Testis (tissue), 3 donors: ENCODE data around the gene OTOA. TPM values are rescaled to one million over a fixed set of nuclear protein-coding genes. Genes with fewer than 3 reads are reported as not detected.
"Not testable (repeated sequence)": the region's sequence is repeated elsewhere in the genome, so short reads cannot be mapped to it uniquely, and the experiment has no call there.

Experiments used
- DNase-seq: peaks from one replicate; pipeline ENCODE4 v3.0.0-alpha.2; 2019
- H3K27ac ChIP-seq, 2 donors: fragments of 200-600 bp; sonication (generic); one replicate each; pipeline ENCODE4 v1.5.1; 2019
- H3K27me3 ChIP-seq: fragments of 200-600 bp; sonication (generic); one replicate; pipeline ENCODE4 v1.5.1; 2019
- H3K36me3 ChIP-seq: fragments of 200-600 bp; sonication (generic); one replicate; pipeline ENCODE4 v1.5.1; 2017; ENCODE audit warnings: low read depth; ENCODE audit errors: missing control alignments
- H3K4me1 ChIP-seq: fragments of 200-600 bp; sonication (generic); one replicate; pipeline ENCODE4 v1.5.1; 2019
- H3K4me3 ChIP-seq, 2 donors: fragments of 200-600 bp; sonication (generic); one replicate each; pipeline ENCODE4 v1.5.1; 2017 to 2019
- H3K9me3 ChIP-seq: fragments of 200-600 bp; sonication (generic); one replicate; pipeline ENCODE4 v1.5.1; 2017
- POLR2A ChIP-seq: fragments of 450-650 bp; IDR thresholded peaks from one replicate; pipeline ENCODE4 v1.6.1; 2017; ENCODE audit warnings: antibody characterized with exemption, mild to moderate bottlenecking, moderate library complexity
- WGBS, 2 donors: methylation state at CpG; one replicate each; pipeline ENCODE4 v1.1.5; 2018; 5-methylcytosine and 5-hydroxymethylcytosine counted together
- intact Hi-C: fragments of 100-400 bp; cut with DNase I; formaldehyde crosslinking; loops from one replicate; pipeline ENCODE4 v1.15.1; 2023; ENCODE audit warnings: low total_unique reads
- polyA plus RNA-seq: library from polyadenylated mRNA; stranded (reverse); fragments of 350-450 nt; fragmentation: Illumina TruSeq; extraction: RNeasy Lipid Tissue Mini Kit (QIAGEN cat#74804); gene quantifications from one replicate; pipeline ENCODE4 v1.2.3, GENCODE V29; 2014; ENCODE audit warnings: low read depth, low replicate concordance; ENCODE audit not compliant: insufficient read depth
- total RNA-seq, 2 donors: library from RNA; depleted of rRNA; stranded (reverse); fragments of >200 nt; gene quantifications; one replicate each; pipeline ENCODE4 v1.2.3, GENCODE V29; 2016
- TF ChIP-seq, protein P1 (sequence below), 3 experiments: fragments of 450-650 bp in 2 of 3; fragments of 200-600 bp in 1 of 3; sonication (generic) in 1 of 3; IDR thresholded peaks; one replicate each; pipeline ENCODE4 v1.5.1; 2016 to 2019; ENCODE audit warnings: antibody characterized with exemption in 3 of 3, mild to moderate bottlenecking in 2 of 3, moderate library complexity in 1 of 3

Gene OTOA
- total and polyA plus RNA-seq, 3 donors from 2014 or later: 6.5 to 19.7 (median 11.2) TPM

DNA sequence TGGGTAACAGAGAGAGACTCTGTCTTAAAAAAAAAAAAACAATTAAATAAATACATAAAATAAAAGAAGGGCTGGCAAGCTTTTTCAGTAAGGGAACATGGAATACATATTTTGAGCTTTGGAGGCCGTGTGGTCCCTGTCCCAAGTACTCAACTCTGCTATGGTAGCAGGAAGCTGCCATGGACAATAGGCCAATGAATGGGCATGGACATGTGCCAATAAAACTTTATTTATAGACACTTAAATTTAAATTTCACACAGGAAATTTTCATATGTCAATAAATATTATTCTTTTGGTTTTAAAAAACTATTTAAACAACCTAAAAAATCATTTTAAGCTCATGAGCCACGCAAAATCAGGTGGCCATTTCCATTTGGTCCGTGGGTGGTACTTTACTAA is 3.8 kb downstream of the OTOA start:
- Histone ChIP-seq H3K9me3 (no peaks in the 10 kb centered on the region), H3K4me1 (no peaks in the 10 kb centered on the region), H3K27ac (no peak overlapping the region), H3K27me3 (no peaks in the 10 kb centered on the region), H3K4me3 (no peak overlapping the region), H3K36me3 (no peaks in the 10 kb centered on the region)
- no peak for TF ChIP-seq POLR2A
- TF ChIP-seq, protein P1, sequence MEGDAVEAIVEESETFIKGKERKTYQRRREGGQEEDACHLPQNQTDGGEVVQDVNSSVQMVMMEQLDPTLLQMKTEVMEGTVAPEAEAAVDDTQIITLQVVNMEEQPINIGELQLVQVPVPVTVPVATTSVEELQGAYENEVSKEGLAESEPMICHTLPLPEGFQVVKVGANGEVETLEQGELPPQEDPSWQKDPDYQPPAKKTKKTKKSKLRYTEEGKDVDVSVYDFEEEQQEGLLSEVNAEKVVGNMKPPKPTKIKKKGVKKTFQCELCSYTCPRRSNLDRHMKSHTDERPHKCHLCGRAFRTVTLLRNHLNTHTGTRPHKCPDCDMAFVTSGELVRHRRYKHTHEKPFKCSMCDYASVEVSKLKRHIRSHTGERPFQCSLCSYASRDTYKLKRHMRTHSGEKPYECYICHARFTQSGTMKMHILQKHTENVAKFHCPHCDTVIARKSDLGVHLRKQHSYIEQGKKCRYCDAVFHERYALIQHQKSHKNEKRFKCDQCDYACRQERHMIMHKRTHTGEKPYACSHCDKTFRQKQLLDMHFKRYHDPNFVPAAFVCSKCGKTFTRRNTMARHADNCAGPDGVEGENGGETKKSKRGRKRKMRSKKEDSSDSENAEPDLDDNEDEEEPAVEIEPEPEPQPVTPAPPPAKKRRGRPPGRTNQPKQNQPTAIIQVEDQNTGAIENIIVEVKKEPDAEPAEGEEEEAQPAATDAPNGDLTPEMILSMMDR (IDR thresholded peaks at IDR 0.05): no peak
- no peak for DNase-seq
- WGBS, 2 donors: 80 to 91% methylated on average over 3 of the region's 3 CpGs
- intact Hi-C loops: no loop called here

DNA sequence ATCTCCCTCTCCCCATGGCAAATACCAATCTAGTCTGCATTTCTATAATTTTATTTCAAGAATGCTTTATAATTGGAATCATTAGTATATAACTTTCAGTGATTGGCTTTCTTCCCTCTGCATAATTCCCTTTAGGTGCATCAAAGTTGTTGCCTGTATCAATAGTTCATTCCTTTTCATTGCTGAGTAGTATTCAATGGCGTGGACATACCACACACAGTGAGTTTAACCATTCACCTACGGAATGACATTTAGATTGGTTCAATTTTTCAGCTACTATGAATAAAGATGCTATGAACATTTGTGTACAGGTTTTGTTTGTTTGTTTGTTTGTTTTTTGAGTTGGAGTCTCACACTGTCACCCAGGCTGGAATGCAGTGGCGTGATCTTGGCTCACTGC is 9.7 kb downstream of the OTOA start:
- Histone ChIP-seq H3K27me3 (no peaks in the 10 kb centered on the region), H3K27ac (no peak overlapping the region), H3K9me3 (no peaks in the 10 kb centered on the region), H3K4me3 (no peak overlapping the region), H3K36me3 (no peaks in the 10 kb centered on the region), H3K4me1 (no peaks in the 10 kb centered on the region)
- 83 to 91% methylated on average over 3 of the region's 3 CpGs for WGBS, 2 donors
- intact Hi-C loops: no loop called here
- no peak for DNase-seq
- TF ChIP-seq, protein P1 (IDR thresholded peaks at IDR 0.05): no peak
- TF ChIP-seq POLR2A: no peak

DNA sequence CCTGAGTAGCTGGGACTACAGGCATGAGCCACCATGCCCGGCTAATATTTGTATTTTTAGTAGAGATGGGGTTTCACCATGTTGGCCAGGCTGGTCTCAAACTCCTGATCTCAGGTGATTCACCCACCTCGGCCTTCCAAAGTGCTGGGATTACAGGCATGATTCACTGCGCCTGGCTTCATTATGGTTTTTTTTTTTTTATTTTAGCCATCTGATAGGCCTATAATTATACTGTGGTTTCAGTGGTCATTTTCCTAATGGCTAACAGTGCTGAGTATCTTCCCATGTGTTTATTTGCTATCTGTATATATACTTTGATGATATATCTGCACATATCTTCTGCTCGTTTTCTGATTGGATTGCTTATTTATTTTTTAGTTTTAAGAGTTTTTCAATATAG is 10.7 kb downstream of the OTOA start:
- WGBS, 2 donors: 91 to 93% methylated on average over 4 of the region's 4 CpGs
- H3K36me3 ChIP-seq, H3K9me3 ChIP-seq, DNase-seq, H3K27ac ChIP-seq, H3K4me3 ChIP-seq, intact Hi-C loops, H3K27me3 ChIP-seq, H3K4me1 ChIP-seq: not testable (repeated sequence)

DNA sequence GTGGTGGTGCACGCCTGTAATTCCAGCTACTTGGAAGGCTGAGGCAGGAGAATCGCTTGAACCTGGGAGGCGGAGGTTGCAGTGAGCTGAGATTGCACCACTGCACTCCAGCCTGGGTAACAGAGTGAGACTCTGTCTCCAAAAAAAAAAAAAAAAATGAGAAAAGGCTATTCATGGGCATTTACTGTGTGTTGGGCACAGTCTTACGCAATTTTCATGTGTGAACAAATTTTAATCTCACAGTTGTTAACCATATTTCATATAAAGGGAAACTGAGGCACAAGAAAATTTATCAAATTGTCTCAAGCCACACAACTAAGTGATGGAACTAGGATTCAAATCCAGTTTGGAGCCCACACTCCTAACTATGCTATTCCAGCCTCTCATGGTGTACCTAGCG is 16.9 kb downstream of the OTOA start:
- H3K4me3 ChIP-seq, H3K36me3 ChIP-seq, H3K9me3 ChIP-seq, H3K27me3 ChIP-seq, H3K27ac ChIP-seq, DNase-seq, intact Hi-C loops, H3K4me1 ChIP-seq: not testable (repeated sequence)
- 89% methylated on average over 5 of the region's 5 CpGs for WGBS, 2 donors

DNA sequence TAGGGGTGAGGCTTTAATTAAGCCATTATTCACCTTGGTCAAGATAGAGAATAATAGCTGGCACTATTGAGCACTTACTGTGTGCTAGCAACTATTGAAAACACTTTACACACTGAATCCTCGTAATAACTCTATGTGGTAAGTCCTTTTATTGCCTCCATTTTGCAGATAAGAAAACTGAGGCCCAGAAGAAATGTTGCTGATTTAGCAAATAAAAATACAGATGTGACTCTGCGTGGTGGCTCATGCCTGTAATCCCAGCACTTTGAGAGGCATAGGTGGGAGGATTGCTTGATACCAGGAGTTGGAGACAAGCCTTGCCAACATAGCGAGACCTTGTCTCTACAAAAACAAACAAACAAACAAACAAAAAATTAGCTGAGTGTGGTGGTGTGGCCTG is 19.4 kb downstream of the OTOA start:
- TF ChIP-seq POLR2A: no peak
- TF ChIP-seq, protein P1 (IDR thresholded peaks at IDR 0.05): no peak
- no peak overlapping the region for H3K4me3 ChIP-seq
- no peaks in the 10 kb centered on the region for H3K27me3 ChIP-seq
- H3K27ac ChIP-seq: no peak overlapping the region
- H3K36me3 ChIP-seq: no peaks in the 10 kb centered on the region
- WGBS, 2 donors: 78 to 81% methylated on average over 3 of the region's 3 CpGs
- no peaks in the 10 kb centered on the region for H3K9me3 ChIP-seq
- intact Hi-C loops: no loop called here
- DNase-seq: no peak
- no peaks in the 10 kb centered on the region for H3K4me1 ChIP-seq

DNA sequence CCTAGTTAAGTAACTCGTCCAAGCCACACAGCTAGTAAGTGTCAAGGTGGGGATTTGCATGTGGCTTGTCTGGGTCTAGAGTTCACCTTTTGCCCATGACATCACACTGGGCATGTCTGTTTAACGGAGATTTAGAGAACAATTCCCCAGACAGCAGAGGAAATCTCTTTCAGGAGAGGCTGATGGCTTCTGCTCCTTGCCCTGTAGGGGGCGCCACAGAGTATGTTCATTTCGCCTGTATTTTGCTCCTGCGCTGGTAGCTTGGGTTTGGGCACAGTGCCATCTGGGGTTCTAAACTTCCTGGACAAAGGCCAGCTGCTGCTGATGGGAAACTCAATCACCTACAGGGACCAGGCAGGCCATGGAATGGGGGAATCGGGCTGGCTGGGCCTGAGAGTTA is 20.4 kb downstream of the OTOA start:
- WGBS, 2 donors: 23% methylated on average over 6 of the region's 6 CpGs
- Histone ChIP-seq H3K4me1 (no peaks in the 10 kb centered on the region), H3K4me3 (no peak overlapping the region), H3K36me3 (no peaks in the 10 kb centered on the region), H3K27ac (no peak overlapping the region), H3K27me3 (no peaks in the 10 kb centered on the region), H3K9me3 (no peaks in the 10 kb centered on the region)
- TF ChIP-seq, protein P1 (IDR thresholded peaks at IDR 0.05): peak in 1 of 3 experiments; percentile 59
- TF ChIP-seq POLR2A: no peak
- DNase-seq: peak; percentile 42
- intact Hi-C loops: no loop called here
